PC-9 (cell line): ENCODE results near the gene ZSWIM5.

Experiments
- CTCF ChIP-seq: fragments of 200-600 bp; sonication (generic); conservative IDR thresholded peaks from 2 replicates; pipeline ENCODE4 v1.6.1; 2017; ENCODE audit warnings: mixed run types, antibody characterized with exemption, mild to moderate bottlenecking, moderate library complexity
- EZH2 ChIP-seq: fragments of 200-600 bp; sonication (generic); IDR thresholded peaks from 2 replicates; pipeline ENCODE4 v1.8.0; 2017; ENCODE audit warnings: antibody characterized with exemption, low read depth

- TF ChIP-seq CTCF (no peak), EZH2 (no peak)
Observed at GRCh38 chr1:45254490-45254889, 48.1 kb upstream of the ZSWIM5 start.
